Stimulated activated CD8-positive, alpha-beta memory T cell treated with anti-CD3 and anti-CD28 coated beads, Interleukin-4, amount 100 ng/mL, for 24 hours (primary cell): ENCODE data around the gene CD1E.
"Not testable (repeated sequence)": the region's sequence is repeated elsewhere in the genome, so short reads cannot be mapped to it uniquely, and the experiment has no call there.

Source experiments
- DNase-seq: peaks from one replicate; pipeline ENCODE4 v3.0.0-alpha.2; 2020; ENCODE audit warnings: low read depth

Gene CD1E

GRCh38 chr1:158362941-158363340 lies 9.2 kb downstream of the CD1E start:
- DNase-seq: no peak

GRCh38 chr1:158366783-158367182 lies 13.1 kb downstream of the CD1E start:
- DNase-seq: no peak

- peak; percentile 5 for DNase-seq
Observed at GRCh38 chr1:158371188-158371953, 17.7 kb downstream of the CD1E start.

GRCh38 chr1:158374101-158374500 lies 20.4 kb downstream of the CD1E start:
- not testable (repeated sequence) for DNase-seq

- DNase-seq: no peak
Observed at GRCh38 chr1:158374860-158375259, 21.2 kb downstream of the CD1E start.

- DNase-seq: no peak
Observed at GRCh38 chr1:158390331-158390730, 36.6 kb downstream of the CD1E start.

- no peak for DNase-seq
Observed at GRCh38 chr1:158391099-158391498, 37.4 kb downstream of the CD1E start.

GRCh38 chr1:158393476-158393875 lies 39.8 kb downstream of the CD1E start:
- no peak for DNase-seq

GRCh38 chr1:158396646-158397045 lies 43.0 kb downstream of the CD1E start:
- DNase-seq: no peak

GRCh38 chr1:158398818-158399514 lies 45.3 kb downstream of the CD1E start, which contains the start of gene OR10T2:
Gene OR10T2, minus strand, starts transcription at chr1:158399466. Its CDS starts 0 bp downstream, at chr1:158399466.
- DNase-seq: no peak

GRCh38 chr1:158400871-158401270 lies 47.2 kb downstream of the CD1E start:
- no peak for DNase-seq

GRCh38 chr1:158407092-158407491 lies 53.4 kb downstream of the CD1E start:
- DNase-seq: no peak
